HepG2 (cell line): ENCODE results near the gene FHIT. TPM values are rescaled to one million over a fixed set of nuclear protein-coding genes. Genes with fewer than 3 reads are reported as not detected.

Experiments used
- ATAC-seq: fragments of 200-7000 bp; cut with Tn5 transposase; 3 replicates; pipeline ENCODE4 v1.9.1; 2020; ENCODE audit warnings: mild to moderate bottlenecking, moderate library complexity
- BruUV-seq: library from RNA; stranded (reverse); fragments of 400-500 nt; replicated peaks from 2 replicates; lab custom pipeline; 2021; lab: Mats Ljungman, UMichigan
- CTCF ChIA-PET: fragments of 300-600 bp; formaldehyde crosslinking; extraction: SDS; loops from one replicate; lab custom pipeline; 2021; ENCODE audit warnings: low total read pairs, inconsistent platforms, low intra/inter-chr PET ratio; lab: Yijun Ruan, JAX
- POLR2A ChIA-PET: fragments of 350-600 bp; sonication (Branson Sonifier 250); formaldehyde crosslinking; loops from one replicate; lab custom pipeline; 2020; ENCODE audit warnings: antibody characterized with exemption, inconsistent platforms; lab: Yijun Ruan, JAX
- DNase-seq: peaks from one replicate; pipeline ENCODE4 v3.0.0-alpha.2; 2015; ENCODE audit warnings: low spot score
- FAIRE-seq: peaks from 3 replicates; lab custom pipeline; 2011; peaks lifted over from hg19 to GRCh38; lab: Jason Lieb, UNC
- H2AFZ ChIP-seq: one replicate; pipeline ENCODE4 v1.6.1; 2011; ENCODE audit warnings: low read length, inconsistent platforms
- H3K27ac ChIP-seq: fragments of 300-600 bp; 3 replicates; pipeline ENCODE4 v1.8.0; 2011; ENCODE audit warnings: mixed run types, mild to moderate bottlenecking, mixed read lengths, low read length, inconsistent platforms; ENCODE audit not compliant: insufficient read depth; ENCODE audit errors: extremely low read length
- H3K27me3 ChIP-seq, 2 experiments: fragments of 200-600 bp in 1 of 2; 2 replicates in 1 of 2; 3 replicates in 1 of 2; pipeline versions ENCODE4 v1.6.0 to v1.8.0; 2011; ENCODE audit warnings: low read length in 2 of 2, mild to moderate bottlenecking in 2 of 2, moderate library complexity in 2 of 2, inconsistent platforms in 1 of 2; ENCODE audit not compliant: insufficient read depth in 2 of 2, control insufficient read depth in 1 of 2
- H3K36me3 ChIP-seq, 2 experiments: fragments of 200-600 bp in 1 of 2; replicated peaks in 1 of 2; 2 replicates in 1 of 2; 3 replicates in 1 of 2; pipeline versions ENCODE4 v1.5.1 to v1.8.0; 2011; ENCODE audit warnings: low read length in 2 of 2, inconsistent platforms in 1 of 2; ENCODE audit not compliant: insufficient read depth in 2 of 2, control insufficient read depth in 1 of 2
- H3K4me1 ChIP-seq: 2 replicates; pipeline ENCODE4 v1.5.1; 2012; ENCODE audit warnings: low read length, inconsistent platforms; ENCODE audit not compliant: insufficient read depth
- H3K4me2 ChIP-seq: 2 replicates; pipeline ENCODE4 v1.6.0; 2011; ENCODE audit warnings: low read depth, low read length, inconsistent platforms
- H3K4me3 ChIP-seq, 3 experiments: fragments of 200-600 bp in 1 of 3; sonication (generic), shearing (Covaris generic) in 1 of 3; replicated peaks in 1 of 3; 2 replicates each; pipeline ENCODE4 v1.5.1; 2011 to 2016; ENCODE audit warnings: low read length in 3 of 3, inconsistent platforms in 2 of 3, low read depth in 2 of 3, mild to moderate bottlenecking in 2 of 3, control low read depth in 1 of 3, mixed read lengths in 1 of 3; ENCODE audit not compliant: insufficient read depth in 1 of 3
- H3K79me2 ChIP-seq: one replicate; pipeline ENCODE4 v1.6.1; 2011; ENCODE audit warnings: low read length, inconsistent platforms; ENCODE audit not compliant: insufficient read depth
- H3K9ac ChIP-seq: 2 replicates; pipeline ENCODE4 v1.6.0; 2011; ENCODE audit warnings: mild to moderate bottlenecking, low read depth, low read length, inconsistent platforms; ENCODE audit not compliant: insufficient read depth
- H3K9me3 ChIP-seq: 2 replicates; pipeline ENCODE4 v1.5.1; 2012; ENCODE audit warnings: mild to moderate bottlenecking, low read length
- H4K20me1 ChIP-seq: 2 replicates; pipeline ENCODE4 v1.6.0; 2011; ENCODE audit warnings: inconsistent platforms, mild to moderate bottlenecking, low read length, moderate library complexity; ENCODE audit not compliant: insufficient read depth
- BCL6 ChIP-seq: IDR thresholded peaks from 2 replicates; pipeline ENCODE4 v1.6.1; 2016; ENCODE audit warnings: missing genetic modification reagents, missing compliant biosample characterization
- CENPX ChIP-seq: sonication (generic); formaldehyde crosslinking; IDR thresholded peaks from 2 replicates; pipeline ENCODE4 v1.9.0; 2021; ENCODE audit warnings: mild to moderate bottlenecking, missing genetic modification reagents, moderate library complexity
- CREB1 ChIP-seq, 2 experiments: fragments of 450-650 bp in 1 of 2; IDR thresholded peaks; 2 replicates each; pipeline ENCODE4 v1.6.1; 2016 to 2017; ENCODE audit warnings: control low read depth in 1 of 2, mild to moderate bottlenecking in 1 of 2, missing compliant biosample characterization in 1 of 2, missing genetic modification characterization in 1 of 2
- CREM ChIP-seq, 2 experiments: sonication (generic) in 1 of 2; formaldehyde crosslinking in 1 of 2; IDR thresholded peaks; 2 replicates each; pipeline versions ENCODE4 v1.4.0 to v1.6.1; 2016 to 2020; ENCODE audit warnings: antibody characterized with exemption in 1 of 2, mild to moderate bottlenecking in 1 of 2, missing genetic modification reagents in 1 of 2
- FOXA1 ChIP-seq, 2 experiments: fragments of 450-650 bp in 1 of 2; sonication (generic) in 1 of 2; formaldehyde crosslinking in 1 of 2; IDR thresholded peaks; 2 replicates each; pipeline versions ENCODE4 v1.4.0 to v1.6.1; 2016 to 2020; ENCODE audit warnings: missing genetic modification reagents in 1 of 2
- IRF2 ChIP-seq: IDR thresholded peaks from 2 replicates; pipeline ENCODE4 v1.6.1; 2018; ENCODE audit warnings: missing genetic modification reagents, missing compliant biosample characterization
- PTBP1 ChIP-seq: fragments of 200-400 bp; formaldehyde crosslinking; IDR thresholded peaks from 2 replicates; pipeline ENCODE4 v1.6.1; 2018; ENCODE audit warnings: low read length, low read depth; ENCODE audit not compliant: poor library complexity, severe bottlenecking
- REL ChIP-seq: sonication (generic); formaldehyde crosslinking; conservative IDR thresholded peaks from 2 replicates; pipeline ENCODE4 v1.8.0; 2022; ENCODE audit warnings: mild to moderate bottlenecking, missing genetic modification reagents, moderate library complexity
- ZNF333 ChIP-seq: sonication (generic); formaldehyde crosslinking; IDR thresholded peaks from 2 replicates; pipeline ENCODE4 v1.4.0; 2020; ENCODE audit warnings: mild to moderate bottlenecking, missing genetic modification reagents, borderline replicate concordance
- ZNF577 ChIP-seq: sonication (generic); formaldehyde crosslinking; IDR thresholded peaks from 2 replicates; pipeline ENCODE4 v1.4.0; 2020; ENCODE audit warnings: mild to moderate bottlenecking, low read depth, missing genetic modification reagents, borderline replicate concordance
- ZNF883 ChIP-seq: sonication (generic); formaldehyde crosslinking; IDR thresholded peaks from 2 replicates; pipeline ENCODE4 v1.5.1; 2020; ENCODE audit warnings: mild to moderate bottlenecking, missing genetic modification reagents; ENCODE audit errors: not compliant biosample characterization
- WGBS: methylation state at CpG from one replicate; pipeline ENCODE4 v1.1.6; 2017; ENCODE audit warnings: low lambda C conversion rate; 5-methylcytosine and 5-hydroxymethylcytosine counted together
- in situ Hi-C: cut with HindIII; loops from 2 replicates; pipeline ENCODE4 v1.10.0; 2017; ENCODE audit warnings: low pct_unique_long_range_greater_than_20kb; ENCODE audit not compliant: extremely low pct_ligation_motif_present
- intact Hi-C: fragments of 100-400 bp; cut with micrococcal nuclease; formaldehyde crosslinking; loops from one replicate; pipeline ENCODE4 v1.10.0; 2022; ENCODE audit not compliant: unreplicated experiment
- polyA plus RNA-seq, 8 experiments: library from polyadenylated mRNA; depleted of rRNA in 3 of 8; stranded (reverse) in 7 of 8; unstranded in 1 of 8; fragments of >200 nt; fragmentation: Illumina TruSeq in 4 of 8; extraction: Trizol in 4 of 8; gene quantifications; 2 replicates each; pipeline versions ENCODE4 v1.2.1 to v1.2.3, GENCODE V29; 2011 to 2016; ENCODE audit warnings: low read depth in 4 of 8, missing spikeins in 1 of 8, mixed read lengths in 1 of 8; ENCODE audit not compliant: insufficient read depth in 1 of 8
- total RNA-seq, 5 experiments: library from RNA; depleted of rRNA; stranded (reverse); fragments of >200 nt; fragmentation: Illumina TruSeq; extraction: Trizol; gene quantifications; 2 replicates each; pipeline ENCODE4 v1.2.3, GENCODE V29; 2016; ENCODE audit warnings: low read depth in 1 of 5
- TF ChIP-seq, protein P1 (sequence below): sonication (generic); formaldehyde crosslinking; IDR thresholded peaks from 2 replicates; pipeline ENCODE4 v1.4.0; 2020; ENCODE audit warnings: mild to moderate bottlenecking, missing genetic modification reagents

FHIT gene
- total and polyA plus RNA-seq, 2 of the 13 experiments (the other 11 are each of a cell fraction or from before 2014, with no cell fraction given) = 4.0 to 4.6 TPM

DNA sequence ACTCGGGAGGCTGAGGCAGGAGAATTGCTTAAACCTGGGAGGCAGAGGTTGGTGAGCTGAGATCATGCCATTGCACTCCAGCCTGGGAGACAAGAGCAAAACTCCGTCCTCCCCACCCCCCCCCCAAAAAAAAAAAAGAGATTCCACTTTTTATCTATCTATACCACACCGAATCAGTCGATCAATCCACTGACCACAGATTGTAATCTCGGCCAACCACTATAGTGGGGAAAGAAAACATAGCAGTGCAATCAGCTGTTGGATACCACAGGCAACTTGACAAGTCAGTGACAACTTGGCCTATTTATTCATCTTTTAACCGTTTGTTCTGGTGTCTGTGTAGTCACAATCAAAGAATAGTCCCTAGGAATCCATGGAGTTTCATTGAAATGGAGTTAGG lies 299.2 kb downstream of the FHIT start:
- H3K4me2 ChIP-seq = no peak overlapping the region
- FAIRE-seq = no peak
- no TSS peak for BruUV-seq
- no peak overlapping the region for H3K4me3 ChIP-seq
- no peak overlapping the region for H2AFZ ChIP-seq
- no peak for DNase-seq
- no peak overlapping the region for H3K27ac ChIP-seq
- intact Hi-C loops (no loop called here), in situ Hi-C loops (no loop called here)
- POLR2A ChIA-PET = no interaction called here
- no peaks in the 10 kb centered on the region for H3K36me3 ChIP-seq
- TF ChIP-seq REL (CRISPR knock-in tag) (no peak), FOXA1 (IDR thresholded peaks at IDR 0.05) (no peak), FOXA1 (CRISPR knock-in tag; IDR thresholded peaks at IDR 0.05) (no peak), BCL6 (no peak)
- no peaks in the 10 kb centered on the region for H3K27me3 ChIP-seq
- H3K9me3 ChIP-seq = no peaks in the 10 kb centered on the region
- H4K20me1 ChIP-seq = 0 out of 2 replicates have a peak, but pooled peaks cover 2% of the 10 kb centered on the region
- CTCF ChIA-PET = no interaction called here
- H3K79me2 ChIP-seq = no peaks in the 10 kb centered on the region
- H3K9ac ChIP-seq = no peak overlapping the region
- H3K4me1 ChIP-seq = no peaks in the 10 kb centered on the region
- WGBS = 61% methylated on average over 6 of the region's 6 CpGs
- no peak for ATAC-seq

DNA sequence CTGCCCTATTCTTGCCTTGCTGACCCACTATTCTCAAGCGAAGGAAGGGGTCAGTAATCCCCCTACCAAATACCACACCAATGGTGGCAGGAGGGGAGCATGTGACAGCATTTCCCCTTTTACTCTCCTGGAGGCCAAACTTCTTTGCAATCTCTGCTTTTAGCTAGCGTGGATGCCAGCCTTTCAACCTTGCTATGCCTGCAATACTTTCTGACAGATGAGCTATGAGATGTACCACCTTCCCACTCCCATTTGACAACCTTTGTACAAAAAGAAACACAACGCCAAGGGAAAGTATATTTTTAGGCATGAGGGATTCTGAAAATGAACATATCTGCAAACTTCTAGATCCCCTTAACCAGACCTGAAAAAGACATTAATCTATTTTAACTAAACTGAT lies 302.1 kb downstream of the FHIT start:
- TF ChIP-seq CENPX (CRISPR knock-in tag) = no peak
- TF ChIP-seq, protein P1, sequence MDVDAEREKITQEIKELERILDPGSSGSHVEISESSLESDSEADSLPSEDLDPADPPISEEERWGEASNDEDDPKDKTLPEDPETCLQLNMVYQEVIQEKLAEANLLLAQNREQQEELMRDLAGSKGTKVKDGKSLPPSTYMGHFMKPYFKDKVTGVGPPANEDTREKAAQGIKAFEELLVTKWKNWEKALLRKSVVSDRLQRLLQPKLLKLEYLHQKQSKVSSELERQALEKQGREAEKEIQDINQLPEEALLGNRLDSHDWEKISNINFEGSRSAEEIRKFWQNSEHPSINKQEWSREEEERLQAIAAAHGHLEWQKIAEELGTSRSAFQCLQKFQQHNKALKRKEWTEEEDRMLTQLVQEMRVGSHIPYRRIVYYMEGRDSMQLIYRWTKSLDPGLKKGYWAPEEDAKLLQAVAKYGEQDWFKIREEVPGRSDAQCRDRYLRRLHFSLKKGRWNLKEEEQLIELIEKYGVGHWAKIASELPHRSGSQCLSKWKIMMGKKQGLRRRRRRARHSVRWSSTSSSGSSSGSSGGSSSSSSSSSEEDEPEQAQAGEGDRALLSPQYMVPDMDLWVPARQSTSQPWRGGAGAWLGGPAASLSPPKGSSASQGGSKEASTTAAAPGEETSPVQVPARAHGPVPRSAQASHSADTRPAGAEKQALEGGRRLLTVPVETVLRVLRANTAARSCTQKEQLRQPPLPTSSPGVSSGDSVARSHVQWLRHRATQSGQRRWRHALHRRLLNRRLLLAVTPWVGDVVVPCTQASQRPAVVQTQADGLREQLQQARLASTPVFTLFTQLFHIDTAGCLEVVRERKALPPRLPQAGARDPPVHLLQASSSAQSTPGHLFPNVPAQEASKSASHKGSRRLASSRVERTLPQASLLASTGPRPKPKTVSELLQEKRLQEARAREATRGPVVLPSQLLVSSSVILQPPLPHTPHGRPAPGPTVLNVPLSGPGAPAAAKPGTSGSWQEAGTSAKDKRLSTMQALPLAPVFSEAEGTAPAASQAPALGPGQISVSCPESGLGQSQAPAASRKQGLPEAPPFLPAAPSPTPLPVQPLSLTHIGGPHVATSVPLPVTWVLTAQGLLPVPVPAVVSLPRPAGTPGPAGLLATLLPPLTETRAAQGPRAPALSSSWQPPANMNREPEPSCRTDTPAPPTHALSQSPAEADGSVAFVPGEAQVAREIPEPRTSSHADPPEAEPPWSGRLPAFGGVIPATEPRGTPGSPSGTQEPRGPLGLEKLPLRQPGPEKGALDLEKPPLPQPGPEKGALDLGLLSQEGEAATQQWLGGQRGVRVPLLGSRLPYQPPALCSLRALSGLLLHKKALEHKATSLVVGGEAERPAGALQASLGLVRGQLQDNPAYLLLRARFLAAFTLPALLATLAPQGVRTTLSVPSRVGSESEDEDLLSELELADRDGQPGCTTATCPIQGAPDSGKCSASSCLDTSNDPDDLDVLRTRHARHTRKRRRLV = no peak
- no peak for TF ChIP-seq CREB1 (IDR thresholded peaks at IDR 0.05)
- no peak for TF ChIP-seq CREB1 (CRISPR knock-in tag; IDR thresholded peaks at IDR 0.05)
- TF ChIP-seq ZNF883 = no peak
- no peak for TF ChIP-seq CREM (IDR thresholded peaks at IDR 0.05)
- no peak for TF ChIP-seq CREM (CRISPR knock-in tag; IDR thresholded peaks at IDR 0.05)
- TF ChIP-seq PTBP1 = no peak
- no peak for TF ChIP-seq IRF2 (CRISPR knock-in tag)
- TF ChIP-seq ZNF333 (CRISPR knock-in tag) = no peak
- TF ChIP-seq ZNF577 (CRISPR knock-in tag) = no peak
- TF ChIP-seq, all 625 proteins: peak for 0
- Histone ChIP-seq H3K4me1 (no peaks in the 10 kb centered on the region), H3K27ac (no peak overlapping the region), H3K9me3 (no peaks in the 10 kb centered on the region), H3K36me3 (no peaks in the 10 kb centered on the region), H3K4me3 (no peak overlapping the region), H3K27me3 (no peaks in the 10 kb centered on the region), H3K79me2 (no peaks in the 10 kb centered on the region), H3K4me2 (no peak overlapping the region), H3K9ac (no peak overlapping the region), H2AFZ (no peak overlapping the region), H4K20me1 (no peaks in the 10 kb centered on the region)
- intact Hi-C loops = loop anchor here (10.0 kb wide), 1 partner anchor 194 kb away; no protein-coding TSS in a partner anchor
- ChIA-PET CTCF (interaction anchor here (0.5 kb wide), 1 partner anchor 477 kb away, joined by 3 read pairs; no protein-coding TSS in a partner anchor), POLR2A (no interaction called here)
- no TSS peak for BruUV-seq
- no peak for DNase-seq
- no peak for FAIRE-seq
- in situ Hi-C loops = no loop called here
- WGBS = 73% methylated on average over 3 of the region's 3 CpGs
- ATAC-seq = no peak
